IMR-90 (cell line): ENCODE results near the gene SH3RF2. TPM values are rescaled to one million over a fixed set of nuclear protein-coding genes. Genes with fewer than 3 reads are reported as not detected.
A peak's percentile ranks its signal among the peaks of the same experiment; 100 is the strongest.

ENCODE experiments used
- ATAC-seq: fragments of 200-7000 bp; cut with Tn5 transposase; 2 replicates; pipeline ENCODE4 v1.9.1; 2020; ENCODE audit warnings: low read depth, mild to moderate bottlenecking, moderate library complexity
- BruUV-seq: library from RNA; stranded (reverse); fragments of 400-500 nt; replicated peaks from 2 replicates; lab custom pipeline; 2021; lab: Mats Ljungman, UMichigan
- CTCF ChIA-PET: fragments of 300-600 bp; formaldehyde crosslinking; extraction: SDS; loops from one replicate; lab custom pipeline; 2021; ENCODE audit warnings: antibody characterized with exemption; lab: Yijun Ruan, JAX
- POLR2A ChIA-PET: fragments of 300-600 bp; sonication (Branson Sonifier 250); formaldehyde crosslinking; loops from one replicate; lab custom pipeline; 2022; ENCODE audit warnings: antibody characterized with exemption; ENCODE audit not compliant: unreplicated experiment; lab: Charles Lee
- DNase-seq: peaks from one replicate; pipeline ENCODE4 v3.0.0; 2013
- H2AFZ ChIP-seq: replicated peaks from 2 replicates; pipeline ENCODE3; 2013; ENCODE audit warnings: low read length, mild to moderate bottlenecking; ENCODE audit not compliant: poor library complexity
- H2AK5ac ChIP-seq: 2 replicates; pipeline ENCODE4 v1.6.1; 2013; ENCODE audit warnings: low read depth, low read length, inconsistent platforms
- H2AK9ac ChIP-seq: replicated peaks from 2 replicates; pipeline ENCODE3; 2013; ENCODE audit warnings: mild to moderate bottlenecking, low read depth, low read length, moderate library complexity; ENCODE audit not compliant: poor library complexity
- H2BK120ac ChIP-seq: 2 replicates; pipeline ENCODE4 v1.6.1; 2013; ENCODE audit warnings: low read depth, low read length, inconsistent platforms
- H2BK15ac ChIP-seq: 3 replicates; pipeline ENCODE4 v1.6.1; 2013; ENCODE audit warnings: low read depth, low read length, inconsistent platforms
- H2BK20ac ChIP-seq: 2 replicates; pipeline ENCODE4 v1.6.1; 2013; ENCODE audit warnings: low read depth, mild to moderate bottlenecking, inconsistent platforms, low read length, moderate library complexity
- H2BK5ac ChIP-seq: 2 replicates; pipeline ENCODE4 v1.6.1; 2013; ENCODE audit warnings: mild to moderate bottlenecking, low read depth, low read length, inconsistent platforms; ENCODE audit not compliant: poor library complexity, severe bottlenecking
- H3K14ac ChIP-seq: replicated peaks from 2 replicates; pipeline ENCODE4 v1.6.1; 2013; ENCODE audit warnings: low read depth, low read length, inconsistent platforms
- H3K18ac ChIP-seq: 2 replicates; pipeline ENCODE4 v1.6.1; 2013; ENCODE audit warnings: low read depth, low read length, control low read depth
- H3K23ac ChIP-seq: 2 replicates; pipeline ENCODE4 v1.6.1; 2013; ENCODE audit warnings: low read depth, low read length, inconsistent platforms
- H3K27ac ChIP-seq: 2 replicates; pipeline ENCODE4 v1.5.1; 2013; ENCODE audit warnings: mild to moderate bottlenecking, control low read depth, low read length; ENCODE audit not compliant: insufficient read depth
- H3K27me3 ChIP-seq: 2 replicates; pipeline ENCODE4 v1.6.1; 2013; ENCODE audit warnings: low read length; ENCODE audit not compliant: control insufficient read depth, insufficient read depth
- H3K36me3 ChIP-seq: 2 replicates; pipeline ENCODE4 v1.6.1; 2013; ENCODE audit warnings: low read length, mixed read lengths; ENCODE audit not compliant: control insufficient read depth, insufficient read depth
- H3K4ac ChIP-seq: 2 replicates; pipeline ENCODE4 v1.6.1; 2013; ENCODE audit warnings: low read depth, low read length, inconsistent platforms
- H3K4me1 ChIP-seq: 2 replicates; pipeline ENCODE4 v1.6.1; 2013; ENCODE audit warnings: low read length, mixed read lengths; ENCODE audit not compliant: control insufficient read depth, insufficient read depth
- H3K4me2 ChIP-seq: 2 replicates; pipeline ENCODE4 v1.6.1; 2013; ENCODE audit warnings: low read depth, mild to moderate bottlenecking, control low read depth, low read length, moderate library complexity
- H3K4me3 ChIP-seq: 2 replicates; pipeline ENCODE4 v1.5.1; 2013; ENCODE audit warnings: low read depth, mild to moderate bottlenecking, control low read depth, low read length, moderate library complexity; ENCODE audit not compliant: insufficient read depth
- H3K56ac ChIP-seq: 2 replicates; pipeline ENCODE4 v1.6.1; 2013; ENCODE audit warnings: low read length, inconsistent platforms; ENCODE audit not compliant: insufficient read depth; ENCODE audit errors: extremely low read depth
- H3K79me1 ChIP-seq, 2 experiments: 2 replicates each; pipeline ENCODE4 v1.6.1; 2013; ENCODE audit warnings: low read length in 2 of 2, inconsistent platforms in 1 of 2, low read depth in 1 of 2
- H3K9ac ChIP-seq: 2 replicates; pipeline ENCODE4 v1.6.1; 2013; ENCODE audit warnings: low read depth, low read length, control low read depth
- H3K9me1 ChIP-seq: 2 replicates; pipeline ENCODE4 v1.6.1; 2013; ENCODE audit warnings: low read length, inconsistent platforms; ENCODE audit not compliant: insufficient read depth
- H3K9me3 ChIP-seq: 2 replicates; pipeline ENCODE4 v1.6.1; 2013; ENCODE audit warnings: low read length; ENCODE audit not compliant: control insufficient read depth, insufficient read depth
- H4K20me1 ChIP-seq: 2 replicates; pipeline ENCODE4 v1.6.1; 2013; ENCODE audit warnings: low read length, inconsistent platforms; ENCODE audit not compliant: insufficient read depth
- H4K5ac ChIP-seq: 2 replicates; pipeline ENCODE4 v1.6.1; 2013; ENCODE audit warnings: mild to moderate bottlenecking, low read depth, low read length, control low read depth
- H4K8ac ChIP-seq, 2 experiments: 2 replicates each; pipeline ENCODE4 v1.6.1; 2013; ENCODE audit warnings: low read depth in 2 of 2, low read length in 2 of 2, control low read depth in 1 of 2, inconsistent platforms in 1 of 2
- H4K91ac ChIP-seq: 2 replicates; pipeline ENCODE4 v1.6.1; 2013; ENCODE audit warnings: low read depth, low read length, inconsistent platforms; ENCODE audit not compliant: insufficient read depth
- BHLHE40 ChIP-seq: fragments of 150-350 bp; IDR thresholded peaks from 2 replicates; pipeline ENCODE4 v1.6.1; 2016; ENCODE audit warnings: mild to moderate bottlenecking, low read depth, low read length
- CEBPB ChIP-seq: IDR thresholded peaks from 2 replicates; pipeline ENCODE4 v1.6.1; 2012; ENCODE audit warnings: low read depth, low read length, improper control_type of control experiment
- CHD1 ChIP-seq: IDR thresholded peaks from 2 replicates; pipeline ENCODE4 v1.6.1; 2012; ENCODE audit warnings: low read depth, low read length, improper control_type of control experiment
- CTCF ChIP-seq: conservative IDR thresholded peaks from 2 replicates; pipeline ENCODE4 v1.5.1; 2012; ENCODE audit warnings: mild to moderate bottlenecking, low read depth, low read length, improper control_type of control experiment
- ELK1 ChIP-seq: fragments of 150-350 bp; IDR thresholded peaks from 2 replicates; pipeline ENCODE4 v1.6.1; 2016; ENCODE audit warnings: low read depth, mild to moderate bottlenecking, low read length, moderate library complexity, borderline replicate concordance
- FOS ChIP-seq: fragments of 150-350 bp; IDR thresholded peaks from 2 replicates; pipeline ENCODE4 v1.6.1; 2016; ENCODE audit warnings: low read depth, low read length
- MAFK ChIP-seq: IDR thresholded peaks from 2 replicates; pipeline ENCODE4 v1.6.1; 2012; ENCODE audit warnings: low read depth, low read length, improper control_type of control experiment
- MAZ ChIP-seq: IDR thresholded peaks from 2 replicates; pipeline ENCODE4 v1.6.1; 2012; ENCODE audit warnings: low read depth, mild to moderate bottlenecking, low read length, improper control_type of control experiment, moderate library complexity, borderline replicate concordance
- MXI1 ChIP-seq: IDR thresholded peaks from 2 replicates; pipeline ENCODE4 v1.6.1; 2012; ENCODE audit warnings: low read depth, mild to moderate bottlenecking, low read length, moderate library complexity, borderline replicate concordance
- RAD21 ChIP-seq: IDR thresholded peaks from 2 replicates; pipeline ENCODE4 v1.6.1; 2012; ENCODE audit warnings: low read length, improper control_type of control experiment
- RCOR1 ChIP-seq: IDR thresholded peaks from 2 replicates; pipeline ENCODE4 v1.6.1; 2012; ENCODE audit warnings: mild to moderate bottlenecking, low read length, improper control_type of control experiment; ENCODE audit not compliant: insufficient replicate concordance
- RFX5 ChIP-seq: IDR thresholded peaks from 2 replicates; pipeline ENCODE4 v1.8.0; 2012; ENCODE audit warnings: low read depth, mild to moderate bottlenecking, low read length, moderate library complexity
- SMC3 ChIP-seq: fragments of 150-350 bp; IDR thresholded peaks from 2 replicates; pipeline ENCODE4 v1.6.1; 2016; ENCODE audit warnings: low read depth, mild to moderate bottlenecking, antibody characterized with exemption, low read length, moderate library complexity
- WGBS, 2 experiments: methylation state at CpG; one replicate each; pipeline versions ENCODE4 v1.1.5 to v1.1.7; 2013; ENCODE audit warnings: missing lambda C conversion rate in 2 of 2; ENCODE audit not compliant: insufficient read length in 1 of 2; ENCODE audit errors: extremely low coverage in 2 of 2; 5-methylcytosine and 5-hydroxymethylcytosine counted together
- dilution Hi-C: fragments of 300-500 bp; cut with HindIII; formaldehyde crosslinking; loops from one replicate; pipeline ENCODE4 v1.14.3; 2018; ENCODE audit warnings: low sequenced_read_pairs; ENCODE audit not compliant: unreplicated experiment
- in situ Hi-C: fragments of 300-500 bp; cut with MboI; formaldehyde crosslinking; loops from 3 replicates; pipeline ENCODE4 v1.14.3; 2019; ENCODE audit warnings: low sequenced_read_pairs, inconsistent platforms, mixed read lengths
- intact Hi-C: fragments of 100-400 bp; cut with micrococcal nuclease; formaldehyde crosslinking; loops from 2 replicates; pipeline ENCODE4 v1.10.0; 2022
- polyA plus RNA-seq, 3 experiments: library from polyadenylated mRNA; depleted of rRNA; stranded (reverse); fragments of >200 nt; gene quantifications; 2 replicates each; pipeline ENCODE4 v1.2.3, GENCODE V29; 2012; ENCODE audit warnings: low replicate concordance in 1 of 3
- total RNA-seq: library from RNA; depleted of rRNA; stranded (reverse); fragments of >200 nt; gene quantifications from 2 replicates; pipeline ENCODE4 v1.2.3, GENCODE V29; 2012

SH3RF2 gene
- total and polyA plus RNA-seq, 2 of the 4 experiments (the other 2 are of a cell fraction) = 1.3 to 1.7 TPM

- H4K91ac ChIP-seq = no peak overlapping the region
- ATAC-seq (peak; percentile 92), DNase-seq (peak; percentile 84)
- ChIA-PET CTCF (no interaction called here), POLR2A (no interaction called here)
- in situ Hi-C loops = no loop called here
- no peak overlapping the region for H2AK5ac ChIP-seq
- no TSS peak for BruUV-seq
- H2BK120ac ChIP-seq = peak overlapping the region; percentile 71; the same call in 1 of the 2 replicates
- no peak overlapping the region for H3K4me3 ChIP-seq
- H2BK20ac ChIP-seq = peak overlapping the region; percentile 73; the same call in 1 of the 2 replicates
- H3K36me3 ChIP-seq = no peaks in the 10 kb centered on the region
- intact Hi-C loops = loop anchor here (1.0 to 5.0 kb wide), 7 partner anchors 107 to 1846 kb away; partner anchors contain the start of gene PRELID2
- no peak overlapping the region for H2BK5ac ChIP-seq
- 50% methylated on average over 2 of the region's 15 CpGs; no CpG with 5 or more reads in 1 of the 2 experiments for WGBS, 2 experiments
- H3K27me3 ChIP-seq = no peaks in the 10 kb centered on the region
- peak overlapping the region; percentile 71; the same call in 1 of the 2 replicates for H3K14ac ChIP-seq
- no peak overlapping the region for H3K18ac ChIP-seq
- no peak overlapping the region for H3K27ac ChIP-seq
- H2BK15ac ChIP-seq = 0 out of 3 replicates have a peak overlapping the region, but pooled peaks have one; percentile 76
- H2AK9ac ChIP-seq = peak overlapping the region; percentile 20
- 0 out of 2 replicates have a peak overlapping the region, but pooled peaks have one; percentile 13 for H3K9ac ChIP-seq
- H4K5ac ChIP-seq = no peak overlapping the region
- H3K4me1 ChIP-seq = no peaks in the 10 kb centered on the region
- H3K4me2 ChIP-seq = no peak overlapping the region
- dilution Hi-C loops = no loop called here
- peak overlapping the region; percentile 80; the same call in 1 of the 2 replicates for H3K4ac ChIP-seq
- no peaks in the 10 kb centered on the region for H3K79me1 ChIP-seq
- H3K9me3 ChIP-seq = no peaks in the 10 kb centered on the region
- H3K9me1 ChIP-seq = no peaks in the 10 kb centered on the region
- no peaks in the 10 kb centered on the region for H4K20me1 ChIP-seq
- H3K23ac ChIP-seq = no peak overlapping the region; the same call in 1 of the 2 replicates
- H4K8ac ChIP-seq = peak overlapping the region in 1 of 2 experiments; percentile 79; a peak in 2 of 4 replicates
- no peak overlapping the region for H3K56ac ChIP-seq
- peak overlapping the region; percentile 91 for H2AFZ ChIP-seq
- TF ChIP-seq ELK1 (no peak), RAD21 (peak; percentile 96), MAZ (no peak), BHLHE40 (no peak), CEBPB (peak; percentile 76), FOS (no peak), RFX5 (no peak), MAFK (no peak), MXI1 (no peak), CTCF (peak; percentile 88), RCOR1 (no peak), SMC3 (peak; percentile 81), CHD1 (no peak)
These were observed 112.8 kb downstream of the SH3RF2 start for GRCh38 chr5:146048994-146049703.
